Measurements from ENCODE around the gene PTGDR2.

- TF ChIP-seq CTCF (IDR thresholded peaks at IDR 0.05) = no peak
- TF ChIP-seq POLR2A (IDR thresholded peaks at IDR 0.05) = no peak
These were observed 35.5 kb upstream of the PTGDR2 start for GRCh38 chr11:60891103-60891741.
